NCI-H2107 (cell line): Measurements from ENCODE around the gene FMO4.
"Not testable (repeated sequence)": the region's sequence is repeated elsewhere in the genome, so short reads cannot be mapped to it uniquely, and the experiment has no call there.

Source experiments
- DNase-seq: peaks from one replicate; lab custom pipeline; 2025; lab: John Stamatoyannopoulos, UW

Gene FMO4

GRCh38 chr1:171389171-171389570 is 75.2 kb downstream of the FMO4 start:
- no peak for DNase-seq

- DNase-seq: not testable (repeated sequence)
Measured at GRCh38 chr1:171390740-171391139, 76.8 kb downstream of the FMO4 start.
